SK-N-SH (cell line): ENCODE results near the gene ARHGAP10. TPM values are rescaled to one million over a fixed set of nuclear protein-coding genes. Genes with fewer than 3 reads are reported as not detected.

Experiments
- CTCF ChIA-PET: fragments of 300-600, 350-600 bp; formaldehyde crosslinking; extraction: SDS; loops from one replicate; lab custom pipeline; 2021; lab: Yijun Ruan, JAX
- POLR2A ChIA-PET: fragments of 350-600 bp; sonication (Branson Sonifier 250); formaldehyde crosslinking; extraction: SDS; loops from one replicate; lab custom pipeline; 2020; ENCODE audit warnings: antibody characterized with exemption, inconsistent platforms; lab: Yijun Ruan, JAX
- DNase-seq: peaks from one replicate; pipeline ENCODE4 v3.0.0; 2012
- H2AFZ ChIP-seq: fragments of 200-600 bp; sonication (generic); 2 replicates; pipeline ENCODE4 v1.8.1; 2016; ENCODE audit warnings: antibody characterized with exemption, mild to moderate bottlenecking, low read depth
- H3F3A ChIP-seq: fragments of 200-600 bp; sonication (generic); replicated peaks from 2 replicates; pipeline ENCODE3; 2016; ENCODE audit warnings: antibody characterized with exemption, mild to moderate bottlenecking; ENCODE audit not compliant: insufficient read depth
- H3K27ac ChIP-seq, 2 experiments: fragments of 200-500 bp in 1 of 2; fragments of 200-600 bp in 1 of 2; sonication (Bioruptor generic) in 1 of 2; sonication (generic), shearing (Covaris generic) in 1 of 2; 2 replicates each; pipeline versions ENCODE4 v1.5.1 to v1.6.1; 2014 to 2016; ENCODE audit warnings: low read depth in 2 of 2, inconsistent platforms in 1 of 2, low read length in 1 of 2, mild to moderate bottlenecking in 1 of 2, mixed read lengths in 1 of 2
- H3K27me3 ChIP-seq: fragments of 200-600 bp; sonication (generic), shearing (Covaris generic); 2 replicates; pipeline ENCODE4 v1.6.1; 2016; ENCODE audit warnings: mixed run types; ENCODE audit not compliant: insufficient read depth
- H3K36me3 ChIP-seq, 2 experiments: fragments of 200-500 bp in 1 of 2; fragments of 200-600 bp in 1 of 2; sonication (Bioruptor generic) in 1 of 2; sonication (generic) in 1 of 2; replicated peaks in 1 of 2; 2 replicates each; pipeline versions ENCODE3 to v1.5.1; 2014 to 2016; ENCODE audit warnings: low read length in 1 of 2, mild to moderate bottlenecking in 1 of 2; ENCODE audit not compliant: insufficient read depth in 2 of 2, control insufficient read depth in 1 of 2
- H3K4me1 ChIP-seq, 2 experiments: fragments of 200-500 bp in 1 of 2; fragments of 200-600 bp in 1 of 2; sonication (Bioruptor generic) in 1 of 2; sonication (generic), shearing (Covaris generic) in 1 of 2; 2 replicates each; pipeline versions ENCODE4 v1.5.1 to v1.6.1; 2014 to 2016; ENCODE audit warnings: low read depth in 1 of 2, low read length in 1 of 2, mixed run types in 1 of 2; ENCODE audit not compliant: insufficient read depth in 2 of 2, control insufficient read depth in 1 of 2
- H3K4me2 ChIP-seq: fragments of 200-600 bp; sonication (generic), shearing (Covaris generic); 2 replicates; pipeline ENCODE4 v1.6.1; 2017; ENCODE audit warnings: mixed run types
- H3K4me3 ChIP-seq, 2 experiments: fragments of 200-500 bp in 1 of 2; fragments of 200-600 bp in 1 of 2; sonication (Bioruptor generic) in 1 of 2; sonication (generic), shearing (Covaris generic) in 1 of 2; 2 replicates each; pipeline versions ENCODE4 v1.5.1 to v1.8.1; 2014 to 2016; ENCODE audit warnings: low read depth in 2 of 2, inconsistent platforms in 1 of 2, low read length in 1 of 2, mild to moderate bottlenecking in 1 of 2, mixed read lengths in 1 of 2, moderate library complexity in 1 of 2
- H3K79me2 ChIP-seq: fragments of 200-600 bp; sonication (generic); 2 replicates; pipeline ENCODE4 v1.8.1; 2017; ENCODE audit warnings: mild to moderate bottlenecking; ENCODE audit not compliant: insufficient read depth
- H3K9ac ChIP-seq: fragments of 200-600 bp; sonication (generic); 2 replicates; pipeline ENCODE4 v1.6.1; 2017; ENCODE audit warnings: mixed run types
- H3K9me2 ChIP-seq: fragments of 200-600 bp; sonication (generic); 2 replicates; pipeline ENCODE4 v1.6.1; 2017; ENCODE audit warnings: mixed run types
- H3K9me3 ChIP-seq: fragments of 200-600 bp; sonication (generic); 2 replicates; pipeline ENCODE4 v1.6.1; 2017; ENCODE audit warnings: mixed run types, mild to moderate bottlenecking, moderate library complexity
- H4K20me1 ChIP-seq: fragments of 200-600 bp; sonication (generic); 2 replicates; pipeline ENCODE4 v1.6.1; 2017; ENCODE audit warnings: mild to moderate bottlenecking, mixed run types; ENCODE audit not compliant: insufficient read depth
- GABPA ChIP-seq: IDR thresholded peaks from 2 replicates; pipeline ENCODE4 v1.4.0; 2012; ENCODE audit warnings: low read depth, mild to moderate bottlenecking
- MXI1 ChIP-seq: IDR thresholded peaks from 2 replicates; pipeline ENCODE4 v1.6.1; 2012; ENCODE audit warnings: mild to moderate bottlenecking, low read depth, low read length, improper control_type of control experiment
- SIN3A ChIP-seq: IDR thresholded peaks from 2 replicates; pipeline ENCODE4 v1.6.1; 2012; ENCODE audit warnings: low read depth, mild to moderate bottlenecking, low read length, moderate library complexity, borderline replicate concordance
- WGBS: methylation state at CpG from one replicate; pipeline ENCODE4 v1.1.6; 2017; ENCODE audit warnings: low lambda C conversion rate; 5-methylcytosine and 5-hydroxymethylcytosine counted together
- polyA plus RNA-seq, 3 experiments: library from polyadenylated mRNA; depleted of rRNA; stranded (reverse); fragments of >200 nt; gene quantifications; 2 replicates each; pipeline ENCODE4 v1.2.3, GENCODE V29; 2012
- TF ChIP-seq, protein P1 (sequence below): IDR thresholded peaks from 2 replicates; pipeline ENCODE4 v1.6.1; 2012; ENCODE audit warnings: mild to moderate bottlenecking, low read depth, low read length, moderate library complexity
- TF ChIP-seq, protein P2 (sequence below): IDR thresholded peaks from 2 replicates; pipeline ENCODE4 v1.4.0; 2012; ENCODE audit warnings: low read depth, borderline replicate concordance

The ARHGAP10 gene
- polyA plus RNA-seq, 1 of the 3 experiments (the other 2 are of a cell fraction): 15.1 TPM

DNA sequence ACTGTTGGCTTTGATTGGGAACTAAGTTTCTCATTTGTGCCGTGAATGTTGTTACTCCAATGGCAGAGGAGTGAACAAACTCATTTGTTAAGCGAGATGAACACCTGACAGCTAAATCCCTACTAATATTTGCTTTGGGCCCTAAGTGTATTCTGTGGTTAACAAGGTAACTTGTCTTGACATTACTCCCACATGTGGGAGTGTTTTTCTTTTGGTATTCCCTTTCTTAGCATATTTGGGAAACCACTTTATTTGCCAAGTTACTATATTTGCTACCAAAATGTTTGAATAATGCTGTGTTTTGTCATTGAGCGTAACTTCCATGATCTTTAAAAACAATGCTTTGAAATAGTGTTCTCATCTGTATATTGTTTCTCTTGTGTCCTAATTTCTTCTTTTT is 82.5 kb downstream of the ARHGAP10 start:
- Histone ChIP-seq H3K79me2 (peaks cover 42% of the 10 kb centered on the region), H3K4me2 (no peak overlapping the region), H3K4me1 (peaks cover 0 to 25% of the 10 kb centered on the region in 2 experiments; a peak in 2 of 4 replicates), H2AFZ (no peak overlapping the region), H3K27me3 (no peaks in the 10 kb centered on the region), H3K27ac (no peak overlapping the region; a peak in 1 of 4 replicates), H3K9ac (no peak overlapping the region), H3K4me3 (no peak overlapping the region), H3K9me3 (no peaks in the 10 kb centered on the region), H4K20me1 (no peaks in the 10 kb centered on the region), H3F3A (no peaks in the 10 kb centered on the region), H3K36me3 (no peaks in the 10 kb centered on the region), H3K9me2 (no peaks in the 10 kb centered on the region)
- no peak for DNase-seq
- TF ChIP-seq, protein P1, sequence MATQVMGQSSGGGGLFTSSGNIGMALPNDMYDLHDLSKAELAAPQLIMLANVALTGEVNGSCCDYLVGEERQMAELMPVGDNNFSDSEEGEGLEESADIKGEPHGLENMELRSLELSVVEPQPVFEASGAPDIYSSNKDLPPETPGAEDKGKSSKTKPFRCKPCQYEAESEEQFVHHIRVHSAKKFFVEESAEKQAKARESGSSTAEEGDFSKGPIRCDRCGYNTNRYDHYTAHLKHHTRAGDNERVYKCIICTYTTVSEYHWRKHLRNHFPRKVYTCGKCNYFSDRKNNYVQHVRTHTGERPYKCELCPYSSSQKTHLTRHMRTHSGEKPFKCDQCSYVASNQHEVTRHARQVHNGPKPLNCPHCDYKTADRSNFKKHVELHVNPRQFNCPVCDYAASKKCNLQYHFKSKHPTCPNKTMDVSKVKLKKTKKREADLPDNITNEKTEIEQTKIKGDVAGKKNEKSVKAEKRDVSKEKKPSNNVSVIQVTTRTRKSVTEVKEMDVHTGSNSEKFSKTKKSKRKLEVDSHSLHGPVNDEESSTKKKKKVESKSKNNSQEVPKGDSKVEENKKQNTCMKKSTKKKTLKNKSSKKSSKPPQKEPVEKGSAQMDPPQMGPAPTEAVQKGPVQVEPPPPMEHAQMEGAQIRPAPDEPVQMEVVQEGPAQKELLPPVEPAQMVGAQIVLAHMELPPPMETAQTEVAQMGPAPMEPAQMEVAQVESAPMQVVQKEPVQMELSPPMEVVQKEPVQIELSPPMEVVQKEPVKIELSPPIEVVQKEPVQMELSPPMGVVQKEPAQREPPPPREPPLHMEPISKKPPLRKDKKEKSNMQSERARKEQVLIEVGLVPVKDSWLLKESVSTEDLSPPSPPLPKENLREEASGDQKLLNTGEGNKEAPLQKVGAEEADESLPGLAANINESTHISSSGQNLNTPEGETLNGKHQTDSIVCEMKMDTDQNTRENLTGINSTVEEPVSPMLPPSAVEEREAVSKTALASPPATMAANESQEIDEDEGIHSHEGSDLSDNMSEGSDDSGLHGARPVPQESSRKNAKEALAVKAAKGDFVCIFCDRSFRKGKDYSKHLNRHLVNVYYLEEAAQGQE: no peak
- ChIA-PET CTCF (interaction anchor here (1.3 to 2.6 kb wide), 2 partner anchors 17 to 53 kb away, joined by 4 to 7 read pairs; no protein-coding TSS in a partner anchor), POLR2A (no interaction called here)
- 99% methylated on average over 3 of the region's 3 CpGs for WGBS

DNA sequence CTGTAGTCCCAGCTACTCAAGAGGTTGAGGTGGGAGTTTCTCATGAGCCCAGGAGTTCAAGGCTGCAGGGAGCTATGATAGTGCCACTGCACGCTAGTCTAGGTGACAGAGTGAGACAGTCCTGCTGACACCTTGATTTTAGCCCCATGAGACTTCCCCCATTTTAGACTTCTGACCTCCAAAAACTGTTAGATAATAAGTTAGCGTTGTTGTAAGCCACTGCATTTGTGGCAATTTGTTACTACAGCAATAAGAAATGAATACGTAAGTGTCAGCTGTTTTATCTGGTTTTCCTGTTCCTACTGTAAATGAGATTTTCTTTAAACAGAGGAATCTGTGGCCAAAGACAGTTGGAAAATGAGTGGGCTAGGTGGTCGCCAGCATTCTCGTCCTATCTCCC is 83.9 kb downstream of the ARHGAP10 start:
- WGBS: 99% methylated on average over 5 of the region's 5 CpGs
- Histone ChIP-seq H3K36me3 (no peaks in the 10 kb centered on the region), H3K9me3 (no peaks in the 10 kb centered on the region), H3K4me3 (no peak overlapping the region), H3K27me3 (no peaks in the 10 kb centered on the region), H3K4me1 (peaks cover 0 to 25% of the 10 kb centered on the region in 2 experiments; a peak in 2 of 4 replicates), H3K27ac (peak overlapping the region in 1 of 2 experiments; percentile 60; a peak in 1 of 4 replicates), H2AFZ (no peak overlapping the region), H3K9me2 (no peaks in the 10 kb centered on the region), H3F3A (no peaks in the 10 kb centered on the region), H3K9ac (no peak overlapping the region), H4K20me1 (no peaks in the 10 kb centered on the region), H3K4me2 (no peak overlapping the region), H3K79me2 (peaks cover 31% of the 10 kb centered on the region)
- ChIA-PET POLR2A (no interaction called here), CTCF (interaction anchor here (1.6 kb wide), 1 partner anchor 51 kb away, joined by 10 read pairs; no protein-coding TSS in a partner anchor)
- DNase-seq: no peak
- TF ChIP-seq GABPA (no peak), MXI1 (no peak), SIN3A (no peak)
- TF ChIP-seq, protein P2, sequence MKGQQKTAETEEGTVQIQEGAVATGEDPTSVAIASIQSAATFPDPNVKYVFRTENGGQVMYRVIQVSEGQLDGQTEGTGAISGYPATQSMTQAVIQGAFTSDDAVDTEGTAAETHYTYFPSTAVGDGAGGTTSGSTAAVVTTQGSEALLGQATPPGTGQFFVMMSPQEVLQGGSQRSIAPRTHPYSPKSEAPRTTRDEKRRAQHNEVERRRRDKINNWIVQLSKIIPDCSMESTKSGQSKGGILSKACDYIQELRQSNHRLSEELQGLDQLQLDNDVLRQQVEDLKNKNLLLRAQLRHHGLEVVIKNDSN: no peak
